Endothelial cell of umbilical vein (primary cell): ENCODE data around the gene TREX2. TPM values are rescaled to one million over a fixed set of nuclear protein-coding genes. Genes with fewer than 3 reads are reported as not detected.

Source experiments
- BruUV-seq: library from RNA; stranded (reverse); fragments of 400-500 nt; replicated peaks from 2 replicates; lab custom pipeline; 2021; lab: Mats Ljungman, UMichigan
- CTCF ChIA-PET: fragments of 300-600, 350-600 bp; sonication (Branson Sonifier 250); formaldehyde crosslinking; loops from one replicate; lab custom pipeline; 2021; ENCODE audit warnings: antibody characterized with exemption, inconsistent platforms; lab: Charles Lee
- POLR2A ChIA-PET: fragments of 300-600, 350-600 bp; sonication (Branson Sonifier 250); formaldehyde crosslinking; loops from one replicate; lab custom pipeline; 2021; ENCODE audit warnings: antibody characterized with exemption, inconsistent platforms; lab: Charles Lee
- DNase-seq: peaks from one replicate; pipeline ENCODE4 v3.0.0-alpha.2; 2011; ENCODE audit warnings: low read depth, low spot score
- FAIRE-seq: peaks from 2 replicates; lab custom pipeline; 2011; peaks lifted over from hg19 to GRCh38; lab: Jason Lieb, UNC
- H2AFZ ChIP-seq: 2 replicates; pipeline ENCODE4 v1.6.0; 2012; ENCODE audit warnings: low read depth, low read length, control low read depth, inconsistent platforms
- H3K27ac ChIP-seq: 2 replicates; pipeline ENCODE4 v1.5.1; 2011; ENCODE audit warnings: low read depth, mild to moderate bottlenecking, control low read depth, low read length, moderate library complexity; ENCODE audit not compliant: insufficient read depth
- H3K27me3 ChIP-seq, 2 experiments: 2 replicates each; pipeline versions ENCODE4 v1.6.0 to v1.6.1; 2011; ENCODE audit warnings: low read length in 2 of 2, mixed read lengths in 1 of 2; ENCODE audit not compliant: control insufficient read depth in 2 of 2, insufficient read depth in 2 of 2
- H3K36me3 ChIP-seq, 2 experiments: 2 replicates in 1 of 2; 3 replicates in 1 of 2; pipeline ENCODE4 v1.5.1; 2011; ENCODE audit warnings: low read length in 2 of 2, mild to moderate bottlenecking in 1 of 2, moderate library complexity in 1 of 2; ENCODE audit not compliant: control insufficient read depth in 2 of 2, insufficient read depth in 2 of 2; ENCODE audit errors: extremely low read depth in 1 of 2
- H3K4me1 ChIP-seq: 3 replicates; pipeline ENCODE4 v1.5.1; 2011; ENCODE audit warnings: mild to moderate bottlenecking, low read length; ENCODE audit not compliant: control insufficient read depth, insufficient read depth; ENCODE audit errors: extremely low read depth
- H3K4me2 ChIP-seq: 2 replicates; pipeline ENCODE4 v1.6.1; 2011; ENCODE audit warnings: low read length, control low read depth, mixed read lengths; ENCODE audit not compliant: insufficient read depth
- H3K4me3 ChIP-seq, 3 experiments: fragments of 200-600 bp in 1 of 3; sonication (generic), shearing (Covaris generic) in 1 of 3; replicated peaks in 1 of 3; 2 replicates each; pipeline ENCODE4 v1.5.1; 2011 to 2016; ENCODE audit warnings: control low read depth in 3 of 3, low read length in 3 of 3, mild to moderate bottlenecking in 2 of 3, inconsistent platforms in 1 of 3, low read depth in 1 of 3, moderate library complexity in 1 of 3; ENCODE audit not compliant: insufficient read depth in 1 of 3
- H3K79me2 ChIP-seq: 2 replicates; pipeline ENCODE4 v1.6.0; 2012; ENCODE audit warnings: low read length, inconsistent platforms; ENCODE audit not compliant: control insufficient read depth, insufficient read depth
- H3K9ac ChIP-seq: replicated peaks from 2 replicates; pipeline ENCODE3; 2011; ENCODE audit warnings: low read length, control low read depth; ENCODE audit not compliant: insufficient read depth; ENCODE audit errors: extremely low read depth
- H3K9me1 ChIP-seq: replicated peaks from 3 replicates; pipeline ENCODE4 v1.6.0; 2011; ENCODE audit warnings: mild to moderate bottlenecking, low read length; ENCODE audit not compliant: control insufficient read depth, insufficient read depth; ENCODE audit errors: extremely low read depth
- H3K9me3 ChIP-seq: replicated peaks from 2 replicates; pipeline ENCODE4 v1.5.1; 2012; ENCODE audit warnings: low read length, inconsistent platforms; ENCODE audit not compliant: control insufficient read depth, insufficient read depth
- H4K20me1 ChIP-seq: replicated peaks from 2 replicates; pipeline ENCODE3; 2011; ENCODE audit warnings: mild to moderate bottlenecking, low read length; ENCODE audit not compliant: control insufficient read depth, insufficient read depth; ENCODE audit errors: extremely low read depth
- CTCF ChIP-seq, 2 donors: IDR thresholded peaks; 1 replicate in 1 of 2; 2 replicates in 1 of 2; pipeline ENCODE4 v1.5.1; 2011; ENCODE audit warnings: low read length in 2 of 2, mild to moderate bottlenecking in 2 of 2, moderate library complexity in 2 of 2, control low read depth in 1 of 2, inconsistent platforms in 1 of 2, low read depth in 1 of 2; ENCODE audit not compliant: insufficient read depth in 1 of 2; ENCODE audit errors: extremely low read depth in 1 of 2
- EZH2 ChIP-seq: IDR thresholded peaks from 2 replicates; pipeline ENCODE4 v1.6.1; 2012; ENCODE audit warnings: borderline replicate concordance, low read depth, mild to moderate bottlenecking, moderate library complexity, low read length, inconsistent platforms; ENCODE audit not compliant: severe bottlenecking
- FOS ChIP-seq: IDR thresholded peaks from 2 replicates; pipeline ENCODE4 v1.6.1; 2011; ENCODE audit warnings: mild to moderate bottlenecking, low read length, moderate library complexity, borderline replicate concordance; ENCODE audit not compliant: insufficient read depth
- GATA2 ChIP-seq: IDR thresholded peaks from 2 replicates; pipeline ENCODE4 v1.7.0; 2011; ENCODE audit warnings: low read depth, mild to moderate bottlenecking, moderate library complexity, mixed read lengths, low read length; ENCODE audit not compliant: insufficient read length, insufficient read depth
- JUN ChIP-seq: IDR thresholded peaks from 2 replicates; pipeline ENCODE4 v1.6.1; 2011; ENCODE audit warnings: borderline replicate concordance, low read depth; ENCODE audit not compliant: insufficient read length, insufficient read depth
- MAX ChIP-seq: IDR thresholded peaks from 2 replicates; pipeline ENCODE4 v1.6.1; 2011; ENCODE audit not compliant: insufficient read depth, insufficient read length
- MYC ChIP-seq: IDR thresholded peaks from one replicate; pipeline ENCODE4 v1.6.1; 2011; ENCODE audit warnings: mild to moderate bottlenecking, low read depth, low read length
- POLR2A ChIP-seq: IDR thresholded peaks from 2 replicates; pipeline ENCODE4 v1.6.1; 2012; ENCODE audit warnings: low read depth, mild to moderate bottlenecking, control low read depth, low read length
- POLR2AphosphoS5 ChIP-seq: IDR thresholded peaks from 2 replicates; pipeline ENCODE4 v1.6.1; 2012; ENCODE audit warnings: low read depth, mild to moderate bottlenecking, control low read depth, low read length, moderate library complexity; ENCODE audit not compliant: insufficient read depth
- dilution Hi-C: fragments of 300-500 bp; cut with MboI; formaldehyde crosslinking; loops from one replicate; pipeline ENCODE4 v1.15.0; 2019; ENCODE audit warnings: low sequenced_read_pairs; ENCODE audit not compliant: extremely low pct_ligation_motif_present
- intact Hi-C: fragments of 100-400 bp; cut with micrococcal nuclease; formaldehyde crosslinking; loops from one replicate; pipeline ENCODE4 v1.10.0; 2022
- polyA plus RNA-seq, 4 experiments: library from polyadenylated mRNA; depleted of rRNA in 3 of 4; stranded (reverse) in 3 of 4; unstranded in 1 of 4; fragments of >200 nt; gene quantifications; 2 replicates each; pipeline versions ENCODE4 v1.2.1 to v1.2.3, GENCODE V29; 2011 to 2012; ENCODE audit warnings: missing spikeins in 1 of 4
- total RNA-seq: library from RNA; stranded (reverse); gene quantifications from 2 replicates; pipeline ENCODE4 v1.2.3, GENCODE V29; 2021

The TREX2 gene
- total and polyA plus RNA-seq, 2 donors (not counting 3 experiments of a cell fraction or from before 2014, with no cell fraction given): 0.82 to 0.99 TPM

DNA sequence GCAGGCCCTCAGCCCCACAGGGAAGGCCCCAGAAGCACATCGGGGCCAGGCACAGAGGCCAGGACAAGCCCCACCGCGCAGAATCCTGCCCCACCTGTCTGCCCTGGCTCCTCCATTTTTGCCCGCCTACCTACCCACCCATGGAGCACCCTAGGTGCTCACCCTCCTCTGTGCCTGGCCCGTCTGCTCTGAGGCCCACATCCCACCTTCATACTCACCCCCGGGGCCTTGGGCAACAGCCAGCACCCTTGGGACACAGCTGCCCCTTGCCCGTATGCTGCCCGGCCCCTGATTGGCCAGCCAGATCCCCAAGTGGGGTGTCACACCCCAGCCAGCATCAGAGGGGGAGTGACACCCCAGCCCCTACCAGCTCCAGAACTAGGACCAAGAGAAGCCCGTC is 10.8 kb upstream of the TREX2 start:
- no peaks in the 10 kb centered on the region for H3K9me3 ChIP-seq
- H3K36me3 ChIP-seq: no peaks in the 10 kb centered on the region
- FAIRE-seq: no peak
- TF ChIP-seq MAX: no peak
- TF ChIP-seq JUN: no peak
- no peak for TF ChIP-seq CTCF (IDR thresholded peaks at IDR 0.05; ENCODE audit: extremely low read depth in 1 of 2, insufficient read depth in 1 of 2, low read depth in 1 of 2, low read length in 2 of 2)
- no peak for TF ChIP-seq EZH2
- no peak for TF ChIP-seq POLR2AphosphoS5
- no peak for TF ChIP-seq FOS
- TF ChIP-seq MYC: no peak
- TF ChIP-seq GATA2: no peak
- TF ChIP-seq POLR2A: no peak
- H2AFZ ChIP-seq: no peak overlapping the region
- H3K4me1 ChIP-seq: peaks cover 5% of the 10 kb centered on the region
- H3K9ac ChIP-seq: no peak overlapping the region
- H3K27ac ChIP-seq: no peak overlapping the region
- no peaks in the 10 kb centered on the region for H3K27me3 ChIP-seq
- H3K9me1 ChIP-seq: no peaks in the 10 kb centered on the region
- intact Hi-C loops (no loop called here), dilution Hi-C loops (no loop called here)
- no peaks in the 10 kb centered on the region for H4K20me1 ChIP-seq
- no TSS peak for BruUV-seq
- H3K79me2 ChIP-seq: no peaks in the 10 kb centered on the region
- ChIA-PET POLR2A (no interaction called here), CTCF (no interaction called here)
- H3K4me2 ChIP-seq: no peak overlapping the region
- no peak overlapping the region for H3K4me3 ChIP-seq
- no peak for DNase-seq
